ENCODE measurements around the gene RARB.

DNA sequence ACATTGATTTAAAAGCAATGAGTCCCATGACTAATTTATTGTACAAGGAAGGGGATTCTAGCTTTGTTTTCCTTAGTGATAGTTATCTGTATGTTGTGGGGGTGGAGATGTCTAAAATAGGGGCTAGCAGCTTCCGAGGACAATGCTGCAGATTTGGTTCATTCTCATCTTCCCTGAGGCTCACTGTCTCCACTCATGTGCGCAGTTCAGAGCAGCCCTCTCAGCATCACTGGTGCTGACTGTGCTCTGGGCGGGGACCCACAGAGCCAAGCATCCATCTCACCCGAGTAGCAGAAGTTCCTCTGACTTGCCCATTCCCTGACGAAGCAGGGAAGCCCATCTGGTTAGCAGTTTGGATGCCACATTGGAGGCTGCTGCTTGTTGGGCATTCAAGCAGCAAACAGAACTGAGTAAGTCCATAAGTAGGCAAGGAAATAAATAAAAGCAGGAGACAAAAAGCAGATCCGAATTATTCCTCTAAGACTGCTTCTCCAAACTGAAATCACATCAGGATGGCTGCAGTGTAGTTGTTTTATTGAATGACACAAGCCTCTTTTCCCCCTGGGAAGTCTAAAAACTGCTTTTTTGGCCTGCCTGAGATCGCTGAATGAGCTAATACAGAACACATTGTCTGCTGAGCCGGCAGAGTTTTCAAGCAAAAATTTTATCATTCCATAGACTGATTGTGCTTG lies 27.5 kb downstream of the RARB start:
- TF ChIP-seq, protein P1, sequence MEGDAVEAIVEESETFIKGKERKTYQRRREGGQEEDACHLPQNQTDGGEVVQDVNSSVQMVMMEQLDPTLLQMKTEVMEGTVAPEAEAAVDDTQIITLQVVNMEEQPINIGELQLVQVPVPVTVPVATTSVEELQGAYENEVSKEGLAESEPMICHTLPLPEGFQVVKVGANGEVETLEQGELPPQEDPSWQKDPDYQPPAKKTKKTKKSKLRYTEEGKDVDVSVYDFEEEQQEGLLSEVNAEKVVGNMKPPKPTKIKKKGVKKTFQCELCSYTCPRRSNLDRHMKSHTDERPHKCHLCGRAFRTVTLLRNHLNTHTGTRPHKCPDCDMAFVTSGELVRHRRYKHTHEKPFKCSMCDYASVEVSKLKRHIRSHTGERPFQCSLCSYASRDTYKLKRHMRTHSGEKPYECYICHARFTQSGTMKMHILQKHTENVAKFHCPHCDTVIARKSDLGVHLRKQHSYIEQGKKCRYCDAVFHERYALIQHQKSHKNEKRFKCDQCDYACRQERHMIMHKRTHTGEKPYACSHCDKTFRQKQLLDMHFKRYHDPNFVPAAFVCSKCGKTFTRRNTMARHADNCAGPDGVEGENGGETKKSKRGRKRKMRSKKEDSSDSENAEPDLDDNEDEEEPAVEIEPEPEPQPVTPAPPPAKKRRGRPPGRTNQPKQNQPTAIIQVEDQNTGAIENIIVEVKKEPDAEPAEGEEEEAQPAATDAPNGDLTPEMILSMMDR (conservative IDR thresholded peaks at IDR 0.05 in 1 of 2, IDR thresholded peaks at IDR 0.05 in 1 of 2; ENCODE audit: low read depth in 1 of 2, low read length in 2 of 2): no peak
- no peak for TF ChIP-seq EZH2 (IDR thresholded peaks at IDR 0.05; ENCODE audit: low read length, missing control alignments)

Measured in fibroblast of lung (primary cell).